RWPE2 (cell line): ENCODE data around the gene FOXK2.
"Not testable (repeated sequence)": the region's sequence is repeated elsewhere in the genome, so short reads cannot be mapped to it uniquely, and the experiment has no call there.

Experiments used
- ATAC-seq: fragments of 200-7000 bp; cut with Tn5 transposase; 3 replicates; pipeline ENCODE4 v1.9.1; 2021; ENCODE audit warnings: low read depth
- DNase-seq: peaks from one replicate; pipeline ENCODE4 v3.0.0-alpha.2; 2020; ENCODE audit warnings: low spot score
- H3K27ac ChIP-seq: fragments of 450-650 bp; 2 replicates; pipeline ENCODE4 v1.5.1; 2017; ENCODE audit warnings: mild to moderate bottlenecking; ENCODE audit not compliant: poor library complexity, severe bottlenecking
- H3K27me3 ChIP-seq: fragments of 250-450 bp; sonication (Bioruptor Pico); 2 replicates; pipeline ENCODE4 v1.5.1; 2021; ENCODE audit warnings: mild to moderate bottlenecking, moderate library complexity; ENCODE audit not compliant: insufficient read depth, poor library complexity, severe bottlenecking
- H3K36me3 ChIP-seq: fragments of 250-450 bp; sonication (Bioruptor Pico); 2 replicates; pipeline ENCODE4 v1.5.1; 2020; ENCODE audit warnings: low read depth, mild to moderate bottlenecking, moderate library complexity
- H3K4me1 ChIP-seq: fragments of 250-450 bp; sonication (Bioruptor Pico); 2 replicates; pipeline ENCODE4 v1.5.1; 2021; ENCODE audit warnings: mild to moderate bottlenecking, moderate library complexity; ENCODE audit not compliant: insufficient read depth, poor library complexity, severe bottlenecking
- H3K4me3 ChIP-seq: fragments of 250-450 bp; sonication (Bioruptor Pico); 2 replicates; pipeline ENCODE4 v1.5.1; 2021; ENCODE audit warnings: mild to moderate bottlenecking, moderate library complexity; ENCODE audit not compliant: severe bottlenecking
- H3K9me3 ChIP-seq: fragments of 250-450 bp; sonication (Bioruptor Pico); 2 replicates; pipeline ENCODE4 v1.5.1; 2021; ENCODE audit warnings: mild to moderate bottlenecking, moderate library complexity; ENCODE audit not compliant: severe bottlenecking
- CTCF ChIP-seq: fragments of 450-650 bp; IDR thresholded peaks from one replicate; pipeline ENCODE4 v1.5.1; 2017; ENCODE audit warnings: mild to moderate bottlenecking, moderate library complexity; ENCODE audit not compliant: poor library complexity, severe bottlenecking

Gene FOXK2

GRCh38 chr17:82551779-82552457, 32.4 kb downstream of the FOXK2 start:
- peak; percentile 85 for DNase-seq
- H3K27ac ChIP-seq = no peak overlapping the region
- H3K27me3 ChIP-seq = no peaks in the 10 kb centered on the region
- ATAC-seq = peak; percentile 98
- peak; percentile 92 for TF ChIP-seq CTCF
- H3K9me3 ChIP-seq = no peaks in the 10 kb centered on the region
- no peaks in the 10 kb centered on the region for H3K4me1 ChIP-seq
- H3K36me3 ChIP-seq = peaks cover 16% of the 10 kb centered on the region
- H3K4me3 ChIP-seq = no peak overlapping the region

GRCh38 chr17:82552580-82552979, 33.0 kb downstream of the FOXK2 start:
- DNase-seq (no peak), ATAC-seq (no peak)
- no peak for TF ChIP-seq CTCF
- Histone ChIP-seq H3K27me3 (no peaks in the 10 kb centered on the region), H3K36me3 (peaks cover 12% of the 10 kb centered on the region), H3K4me1 (no peaks in the 10 kb centered on the region), H3K4me3 (no peak overlapping the region), H3K27ac (no peak overlapping the region), H3K9me3 (no peaks in the 10 kb centered on the region)

- Histone ChIP-seq H3K27me3 (no peaks in the 10 kb centered on the region), H3K27ac (no peak overlapping the region), H3K4me1 (no peaks in the 10 kb centered on the region), H3K9me3 (no peaks in the 10 kb centered on the region), H3K4me3 (no peak overlapping the region), H3K36me3 (peaks cover 12% of the 10 kb centered on the region)
- DNase-seq (no peak), ATAC-seq (no peak)
- TF ChIP-seq CTCF = no peak
Observed at GRCh38 chr17:82553210-82553930, 33.8 kb downstream of the FOXK2 start.

GRCh38 chr17:82557510-82557909, 38.0 kb downstream of the FOXK2 start:
- not testable (repeated sequence) for ATAC-seq, H3K27ac ChIP-seq, H3K36me3 ChIP-seq, DNase-seq, H3K9me3 ChIP-seq, H3K4me1 ChIP-seq, H3K27me3 ChIP-seq, H3K4me3 ChIP-seq

- no peak for TF ChIP-seq CTCF
- H3K36me3 ChIP-seq = peaks cover 13% of the 10 kb centered on the region
- ATAC-seq (no peak), DNase-seq (no peak)
- peaks cover 8% of the 10 kb centered on the region for H3K4me1 ChIP-seq
- no peaks in the 10 kb centered on the region for H3K9me3 ChIP-seq
- no peaks in the 10 kb centered on the region for H3K27me3 ChIP-seq
- no peak overlapping the region for H3K4me3 ChIP-seq
- no peak overlapping the region for H3K27ac ChIP-seq
Observed at GRCh38 chr17:82559566-82560251, 40.2 kb downstream of the FOXK2 start.
